Adrenal gland (tissue), 5 donors: ENCODE data around the gene FAM228A.

Source experiments
- CTCF ChIP-seq, 6 experiments: fragments of 450-650 bp in 4 of 6; fragments of 200-600 bp in 2 of 6; sonication (generic) in 1 of 6; IDR thresholded peaks; 1 replicate in 5 of 6; 2 replicates in 1 of 6; pipeline versions ENCODE4 v1.5.1 to v1.8.0; 2016 to 2021; ENCODE audit warnings: antibody characterized with exemption in 6 of 6, mild to moderate bottlenecking in 2 of 6, moderate library complexity in 1 of 6
- POLR2A ChIP-seq, 2 donors: fragments of 450-650 bp; IDR thresholded peaks; one replicate each; pipeline ENCODE4 v1.6.1; 2017; ENCODE audit warnings: antibody characterized with exemption in 2 of 2, mild to moderate bottlenecking in 2 of 2, moderate library complexity in 1 of 2
- donor health status: DM: no; HTN: no; CAD: no.

GRCh38 chr2:24191156-24191555 is 16.3 kb downstream of the FAM228A start:
- no peak for TF ChIP-seq CTCF (IDR thresholded peaks at IDR 0.05)
- TF ChIP-seq POLR2A (IDR thresholded peaks at IDR 0.05): no peak
